HepG2 (cell line): ENCODE data around the gene EZH2. TPM values are rescaled to one million over a fixed set of nuclear protein-coding genes. Genes with fewer than 3 reads are reported as not detected.

ENCODE experiments used
- ATAC-seq: fragments of 200-7000 bp; cut with Tn5 transposase; 3 replicates; pipeline ENCODE4 v1.9.1; 2020; ENCODE audit warnings: mild to moderate bottlenecking, moderate library complexity
- BruUV-seq: library from RNA; stranded (reverse); fragments of 400-500 nt; replicated peaks from 2 replicates; lab custom pipeline; 2021; lab: Mats Ljungman, UMichigan
- CTCF ChIA-PET: fragments of 300-600 bp; formaldehyde crosslinking; extraction: SDS; loops from one replicate; lab custom pipeline; 2021; ENCODE audit warnings: low total read pairs, inconsistent platforms, low intra/inter-chr PET ratio; lab: Yijun Ruan, JAX
- POLR2A ChIA-PET: fragments of 350-600 bp; sonication (Branson Sonifier 250); formaldehyde crosslinking; loops from one replicate; lab custom pipeline; 2020; ENCODE audit warnings: antibody characterized with exemption, inconsistent platforms; lab: Yijun Ruan, JAX
- DNase-seq: peaks from one replicate; pipeline ENCODE4 v3.0.0-alpha.2; 2015; ENCODE audit warnings: low spot score
- FAIRE-seq: peaks from 3 replicates; lab custom pipeline; 2011; peaks lifted over from hg19 to GRCh38; lab: Jason Lieb, UNC
- H2AFZ ChIP-seq: one replicate; pipeline ENCODE4 v1.6.1; 2011; ENCODE audit warnings: low read length, inconsistent platforms
- H3K27ac ChIP-seq: fragments of 300-600 bp; 3 replicates; pipeline ENCODE4 v1.8.0; 2011; ENCODE audit warnings: mixed run types, mild to moderate bottlenecking, mixed read lengths, low read length, inconsistent platforms; ENCODE audit not compliant: insufficient read depth; ENCODE audit errors: extremely low read length
- H3K27me3 ChIP-seq, 2 experiments: fragments of 200-600 bp in 1 of 2; 2 replicates in 1 of 2; 3 replicates in 1 of 2; pipeline versions ENCODE4 v1.6.0 to v1.8.0; 2011; ENCODE audit warnings: low read length in 2 of 2, mild to moderate bottlenecking in 2 of 2, moderate library complexity in 2 of 2, inconsistent platforms in 1 of 2; ENCODE audit not compliant: insufficient read depth in 2 of 2, control insufficient read depth in 1 of 2
- H3K36me3 ChIP-seq, 2 experiments: fragments of 200-600 bp in 1 of 2; replicated peaks in 1 of 2; 2 replicates in 1 of 2; 3 replicates in 1 of 2; pipeline versions ENCODE4 v1.5.1 to v1.8.0; 2011; ENCODE audit warnings: low read length in 2 of 2, inconsistent platforms in 1 of 2; ENCODE audit not compliant: insufficient read depth in 2 of 2, control insufficient read depth in 1 of 2
- H3K4me1 ChIP-seq: 2 replicates; pipeline ENCODE4 v1.5.1; 2012; ENCODE audit warnings: low read length, inconsistent platforms; ENCODE audit not compliant: insufficient read depth
- H3K4me2 ChIP-seq: 2 replicates; pipeline ENCODE4 v1.6.0; 2011; ENCODE audit warnings: low read depth, low read length, inconsistent platforms
- H3K4me3 ChIP-seq, 3 experiments: fragments of 200-600 bp in 1 of 3; sonication (generic), shearing (Covaris generic) in 1 of 3; replicated peaks in 1 of 3; 2 replicates each; pipeline ENCODE4 v1.5.1; 2011 to 2016; ENCODE audit warnings: low read length in 3 of 3, inconsistent platforms in 2 of 3, low read depth in 2 of 3, mild to moderate bottlenecking in 2 of 3, control low read depth in 1 of 3, mixed read lengths in 1 of 3; ENCODE audit not compliant: insufficient read depth in 1 of 3
- H3K79me2 ChIP-seq: one replicate; pipeline ENCODE4 v1.6.1; 2011; ENCODE audit warnings: low read length, inconsistent platforms; ENCODE audit not compliant: insufficient read depth
- H3K9ac ChIP-seq: 2 replicates; pipeline ENCODE4 v1.6.0; 2011; ENCODE audit warnings: mild to moderate bottlenecking, low read depth, low read length, inconsistent platforms; ENCODE audit not compliant: insufficient read depth
- H3K9me3 ChIP-seq: 2 replicates; pipeline ENCODE4 v1.5.1; 2012; ENCODE audit warnings: mild to moderate bottlenecking, low read length
- H4K20me1 ChIP-seq: 2 replicates; pipeline ENCODE4 v1.6.0; 2011; ENCODE audit warnings: inconsistent platforms, mild to moderate bottlenecking, low read length, moderate library complexity; ENCODE audit not compliant: insufficient read depth
- DZIP1 ChIP-seq: sonication (generic); formaldehyde crosslinking; IDR thresholded peaks from 2 replicates; pipeline ENCODE4 v1.5.0; 2020; ENCODE audit warnings: mild to moderate bottlenecking, missing genetic modification reagents
- FLYWCH1 ChIP-seq: sonication (generic); formaldehyde crosslinking; IDR thresholded peaks from 2 replicates; pipeline ENCODE4 v1.8.1; 2023; ENCODE audit warnings: mild to moderate bottlenecking, missing genetic modification reagents
- FOXA3 ChIP-seq: IDR thresholded peaks from 2 replicates; pipeline ENCODE4 v1.6.1; 2016; ENCODE audit warnings: missing genetic modification reagents, missing compliant biosample characterization
- JUND ChIP-seq: sonication (generic); formaldehyde crosslinking; IDR thresholded peaks from 2 replicates; pipeline ENCODE4 v1.8.0; 2022; ENCODE audit warnings: mild to moderate bottlenecking, missing genetic modification reagents
- MAX ChIP-seq: IDR thresholded peaks from 2 replicates; pipeline ENCODE4 v1.6.1; 2012; ENCODE audit warnings: inconsistent platforms
- RBFOX2 ChIP-seq: fragments of 200-400 bp; formaldehyde crosslinking; IDR thresholded peaks from 2 replicates; pipeline ENCODE4 v1.6.1; 2017; ENCODE audit warnings: low read depth, mild to moderate bottlenecking, low read length
- RBM39 ChIP-seq: fragments of 200-400 bp; formaldehyde crosslinking; IDR thresholded peaks from one replicate; pipeline ENCODE4 v1.6.1; 2018; ENCODE audit warnings: antibody characterized with exemption, mild to moderate bottlenecking, low read depth, low read length; ENCODE audit not compliant: poor library complexity, severe bottlenecking
- SALL1 ChIP-seq: sonication (generic); formaldehyde crosslinking; IDR thresholded peaks from 2 replicates; pipeline ENCODE4 v1.8.0; 2022; ENCODE audit warnings: mild to moderate bottlenecking, missing genetic modification reagents
- SNAPC4 ChIP-seq: sonication (generic); formaldehyde crosslinking; IDR thresholded peaks from 2 replicates; pipeline ENCODE4 v1.4.0; 2020; ENCODE audit warnings: mild to moderate bottlenecking, missing genetic modification reagents
- SRY ChIP-seq: sonication (generic); formaldehyde crosslinking; IDR thresholded peaks from 2 replicates; pipeline ENCODE4 v1.8.0; 2022; ENCODE audit warnings: mild to moderate bottlenecking, missing genetic modification reagents
- TIGD3 ChIP-seq: sonication (generic); formaldehyde crosslinking; IDR thresholded peaks from 2 replicates; pipeline ENCODE4 v1.5.1; 2020; ENCODE audit warnings: mild to moderate bottlenecking, missing genetic modification reagents, borderline replicate concordance
- ZNF333 ChIP-seq: sonication (generic); formaldehyde crosslinking; IDR thresholded peaks from 2 replicates; pipeline ENCODE4 v1.4.0; 2020; ENCODE audit warnings: mild to moderate bottlenecking, missing genetic modification reagents, borderline replicate concordance
- ZNF788 ChIP-seq: sonication (generic); formaldehyde crosslinking; IDR thresholded peaks from 2 replicates; pipeline ENCODE4 v1.5.0; 2020; ENCODE audit warnings: mild to moderate bottlenecking, missing genetic modification reagents, borderline replicate concordance
- WGBS: methylation state at CpG from one replicate; pipeline ENCODE4 v1.1.6; 2017; ENCODE audit warnings: low lambda C conversion rate; 5-methylcytosine and 5-hydroxymethylcytosine counted together
- in situ Hi-C: cut with HindIII; loops from 2 replicates; pipeline ENCODE4 v1.10.0; 2017; ENCODE audit warnings: low pct_unique_long_range_greater_than_20kb; ENCODE audit not compliant: extremely low pct_ligation_motif_present
- intact Hi-C: fragments of 100-400 bp; cut with micrococcal nuclease; formaldehyde crosslinking; loops from one replicate; pipeline ENCODE4 v1.10.0; 2022; ENCODE audit not compliant: unreplicated experiment
- polyA plus RNA-seq, 8 experiments: library from polyadenylated mRNA; depleted of rRNA in 3 of 8; stranded (reverse) in 7 of 8; unstranded in 1 of 8; fragments of >200 nt; fragmentation: Illumina TruSeq in 4 of 8; extraction: Trizol in 4 of 8; gene quantifications; 2 replicates each; pipeline versions ENCODE4 v1.2.1 to v1.2.3, GENCODE V29; 2011 to 2016; ENCODE audit warnings: low read depth in 4 of 8, missing spikeins in 1 of 8, mixed read lengths in 1 of 8; ENCODE audit not compliant: insufficient read depth in 1 of 8
- total RNA-seq, 5 experiments: library from RNA; depleted of rRNA; stranded (reverse); fragments of >200 nt; fragmentation: Illumina TruSeq; extraction: Trizol; gene quantifications; 2 replicates each; pipeline ENCODE4 v1.2.3, GENCODE V29; 2016; ENCODE audit warnings: low read depth in 1 of 5

The EZH2 gene
- total and polyA plus RNA-seq, 2 of the 13 experiments (the other 11 are each of a cell fraction or from before 2014, with no cell fraction given), result 26.0 to 34.3 TPM

- TF ChIP-seq DZIP1 (CRISPR knock-in tag), result no peak
Observed at GRCh38 chr7:148813890-148814289, 70.2 kb downstream of the EZH2 start (continued).

- H3K27ac ChIP-seq, result no peak overlapping the region
- ChIA-PET POLR2A (no interaction called here), CTCF (no interaction called here)
- no peaks in the 10 kb centered on the region for H3K9me3 ChIP-seq
- H3K27me3 ChIP-seq, result no peaks in the 10 kb centered on the region
- H3K9ac ChIP-seq, result no peak overlapping the region
- no peak overlapping the region for H2AFZ ChIP-seq
- BruUV-seq, result no TSS peak
- TF ChIP-seq MAX (no peak), JUND (CRISPR knock-in tag) (no peak), SALL1 (no peak), RBM39 (no peak), TIGD3 (CRISPR knock-in tag) (no peak), RBFOX2 (no peak), ZNF333 (CRISPR knock-in tag) (no peak), FLYWCH1 (CRISPR knock-in tag) (no peak), FOXA3 (CRISPR knock-in tag) (no peak), ZNF788 (CRISPR knock-in tag) (no peak), SNAPC4 (CRISPR knock-in tag) (no peak), SRY (CRISPR knock-in tag) (no peak)
- peaks cover 18 to 86% of the 10 kb centered on the region in 2 experiments for H3K36me3 ChIP-seq
- H3K4me3 ChIP-seq, result no peak overlapping the region
- no peaks in the 10 kb centered on the region for H3K4me1 ChIP-seq
- no peaks in the 10 kb centered on the region for H4K20me1 ChIP-seq
- H3K79me2 ChIP-seq, result no peaks in the 10 kb centered on the region
- intact Hi-C loops, result no loop called here
- WGBS, result 99% methylated on average over 4 of the region's 4 CpGs
- no peak for DNase-seq
- no peak for ATAC-seq
- H3K4me2 ChIP-seq, result no peak overlapping the region
- FAIRE-seq, result no peak
- in situ Hi-C loops, result no loop called here
Observed at GRCh38 chr7:148811892-148812291, 72.2 kb downstream of the EZH2 start.
